ENCODE results near the gene TEX14.

DNA sequence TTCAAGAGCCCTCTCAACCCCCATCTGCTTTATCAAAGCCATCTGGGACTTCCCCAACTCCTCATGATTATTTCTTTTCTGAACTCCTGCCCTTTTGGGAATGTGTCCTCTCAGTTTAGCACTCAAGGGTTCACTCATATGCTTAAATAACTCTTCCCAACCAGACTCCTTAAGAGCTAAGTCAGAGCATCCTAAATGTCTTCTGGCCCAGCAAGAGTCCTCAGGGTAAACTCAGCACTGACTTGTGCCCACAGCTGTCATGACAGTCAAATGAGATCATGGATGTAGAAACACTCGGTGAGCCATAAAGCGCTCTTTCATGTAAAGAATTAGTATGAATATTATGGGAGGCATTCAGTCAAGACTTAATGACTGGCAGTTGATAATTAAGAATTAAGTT lies 85.9 kb downstream of the TEX14 start:
- TF ChIP-seq POLR2A (IDR thresholded peaks at IDR 0.05) = no peak
- TF ChIP-seq, protein P1, sequence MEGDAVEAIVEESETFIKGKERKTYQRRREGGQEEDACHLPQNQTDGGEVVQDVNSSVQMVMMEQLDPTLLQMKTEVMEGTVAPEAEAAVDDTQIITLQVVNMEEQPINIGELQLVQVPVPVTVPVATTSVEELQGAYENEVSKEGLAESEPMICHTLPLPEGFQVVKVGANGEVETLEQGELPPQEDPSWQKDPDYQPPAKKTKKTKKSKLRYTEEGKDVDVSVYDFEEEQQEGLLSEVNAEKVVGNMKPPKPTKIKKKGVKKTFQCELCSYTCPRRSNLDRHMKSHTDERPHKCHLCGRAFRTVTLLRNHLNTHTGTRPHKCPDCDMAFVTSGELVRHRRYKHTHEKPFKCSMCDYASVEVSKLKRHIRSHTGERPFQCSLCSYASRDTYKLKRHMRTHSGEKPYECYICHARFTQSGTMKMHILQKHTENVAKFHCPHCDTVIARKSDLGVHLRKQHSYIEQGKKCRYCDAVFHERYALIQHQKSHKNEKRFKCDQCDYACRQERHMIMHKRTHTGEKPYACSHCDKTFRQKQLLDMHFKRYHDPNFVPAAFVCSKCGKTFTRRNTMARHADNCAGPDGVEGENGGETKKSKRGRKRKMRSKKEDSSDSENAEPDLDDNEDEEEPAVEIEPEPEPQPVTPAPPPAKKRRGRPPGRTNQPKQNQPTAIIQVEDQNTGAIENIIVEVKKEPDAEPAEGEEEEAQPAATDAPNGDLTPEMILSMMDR (IDR thresholded peaks at IDR 0.05) = no peak
